OCI-LY7 (cell line): ENCODE measurements around the gene CCDC87. TPM values are rescaled to one million over a fixed set of nuclear protein-coding genes. Genes with fewer than 3 reads are reported as not detected.

Experiments used
- BruUV-seq: library from RNA; stranded (reverse); fragments of 400-500 nt; replicated peaks from 2 replicates; lab custom pipeline; 2021; lab: Mats Ljungman, UMichigan
- CTCF ChIA-PET: fragments of 300-600 bp; sonication (Branson Sonifier 250); formaldehyde crosslinking; loops from one replicate; lab custom pipeline; 2022; ENCODE audit warnings: antibody characterized with exemption; ENCODE audit not compliant: unreplicated experiment; lab: Charles Lee
- POLR2A ChIA-PET: fragments of 300-600 bp; sonication (Branson Sonifier 250); formaldehyde crosslinking; loops from one replicate; lab custom pipeline; 2022; ENCODE audit warnings: antibody characterized with exemption; lab: Charles Lee
- DNase-seq: peaks from one replicate; pipeline ENCODE4 v3.0.0-alpha.2; 2015; ENCODE audit warnings: low spot score
- H2AFZ ChIP-seq: fragments of 200-600 bp; sonication (generic), shearing (Covaris generic); 2 replicates; pipeline ENCODE4 v1.6.1; 2014; ENCODE audit warnings: mild to moderate bottlenecking, antibody characterized with exemption, low read length, moderate library complexity
- H3K27ac ChIP-seq: fragments of 200-600 bp; sonication (generic); 2 replicates; pipeline ENCODE4 v1.5.1; 2014; ENCODE audit warnings: mixed run types, low read depth, mild to moderate bottlenecking, moderate library complexity, low read length, inconsistent platforms; ENCODE audit not compliant: poor library complexity, severe bottlenecking
- H3K36me3 ChIP-seq: fragments of 200-600 bp; sonication (generic); 2 replicates; pipeline ENCODE4 v1.6.1; 2014; ENCODE audit warnings: mild to moderate bottlenecking, antibody characterized with exemption, low read length, moderate library complexity, mixed read lengths; ENCODE audit not compliant: insufficient read depth
- H3K4me1 ChIP-seq: fragments of 200-600 bp; sonication (generic); 2 replicates; pipeline ENCODE4 v1.5.1; 2014; ENCODE audit warnings: mild to moderate bottlenecking, low read length; ENCODE audit not compliant: insufficient read depth, poor library complexity, severe bottlenecking
- H3K4me2 ChIP-seq: fragments of 200-600 bp; sonication (generic); 2 replicates; pipeline ENCODE4 v1.6.1; 2014; ENCODE audit warnings: mild to moderate bottlenecking, low read length
- H3K4me3 ChIP-seq: fragments of 200-600 bp; sonication (generic); 2 replicates; pipeline ENCODE4 v1.5.1; 2014; ENCODE audit warnings: mild to moderate bottlenecking, low read depth, low read length; ENCODE audit not compliant: poor library complexity, severe bottlenecking
- H3K79me2 ChIP-seq: fragments of 200-600 bp; sonication (generic); 2 replicates; pipeline ENCODE4 v1.6.1; 2016; ENCODE audit warnings: low read depth, mild to moderate bottlenecking, low read length, moderate library complexity, mixed read lengths; ENCODE audit not compliant: insufficient read depth
- H3K9me2 ChIP-seq: fragments of 200-600 bp; sonication (generic); 2 replicates; pipeline ENCODE4 v1.6.1; 2016; ENCODE audit warnings: mild to moderate bottlenecking, low read length, mixed read lengths; ENCODE audit not compliant: insufficient read depth
- H3K9me3 ChIP-seq: fragments of 200-600 bp; sonication (generic); 2 replicates; pipeline ENCODE4 v1.6.1; 2014; ENCODE audit warnings: mild to moderate bottlenecking, mixed run types, low read length, mixed read lengths
- H4K20me1 ChIP-seq: fragments of 200-600 bp; sonication (generic); 2 replicates; pipeline ENCODE4 v1.6.1; 2014; ENCODE audit warnings: mild to moderate bottlenecking, antibody characterized with exemption, low read length, moderate library complexity, mixed read lengths; ENCODE audit not compliant: insufficient read depth
- CTCF ChIP-seq: fragments of 200-600 bp; sonication (generic); conservative IDR thresholded peaks from 2 replicates; pipeline ENCODE4 v1.5.1; 2014; ENCODE audit warnings: mild to moderate bottlenecking, antibody characterized with exemption, low read length, moderate library complexity, mixed read lengths
- EZH2phosphoT487 ChIP-seq: fragments of 200-600 bp; sonication (generic); IDR thresholded peaks from 2 replicates; pipeline ENCODE4 v1.6.1; 2018; ENCODE audit warnings: low read depth, borderline replicate concordance, mild to moderate bottlenecking, mixed run types, antibody characterized with exemption, low read length, moderate library complexity, mixed read lengths
- intact Hi-C: fragments of 100-400 bp; cut with micrococcal nuclease; formaldehyde crosslinking; loops from one replicate; pipeline ENCODE4 v1.10.0; 2022; ENCODE audit not compliant: unreplicated experiment
- total RNA-seq, 2 experiments: library from RNA; depleted of rRNA in 1 of 2; stranded (reverse); fragments of >200 nt in 1 of 2; shearing (Covaris generic) in 1 of 2; gene quantifications; 2 replicates each; pipeline ENCODE4 v1.2.3, GENCODE V29; 2014 to 2022

Gene CCDC87
- total RNA-seq, 2 experiments from 2014 or later = 0.13 to 0.36 TPM

DNA sequence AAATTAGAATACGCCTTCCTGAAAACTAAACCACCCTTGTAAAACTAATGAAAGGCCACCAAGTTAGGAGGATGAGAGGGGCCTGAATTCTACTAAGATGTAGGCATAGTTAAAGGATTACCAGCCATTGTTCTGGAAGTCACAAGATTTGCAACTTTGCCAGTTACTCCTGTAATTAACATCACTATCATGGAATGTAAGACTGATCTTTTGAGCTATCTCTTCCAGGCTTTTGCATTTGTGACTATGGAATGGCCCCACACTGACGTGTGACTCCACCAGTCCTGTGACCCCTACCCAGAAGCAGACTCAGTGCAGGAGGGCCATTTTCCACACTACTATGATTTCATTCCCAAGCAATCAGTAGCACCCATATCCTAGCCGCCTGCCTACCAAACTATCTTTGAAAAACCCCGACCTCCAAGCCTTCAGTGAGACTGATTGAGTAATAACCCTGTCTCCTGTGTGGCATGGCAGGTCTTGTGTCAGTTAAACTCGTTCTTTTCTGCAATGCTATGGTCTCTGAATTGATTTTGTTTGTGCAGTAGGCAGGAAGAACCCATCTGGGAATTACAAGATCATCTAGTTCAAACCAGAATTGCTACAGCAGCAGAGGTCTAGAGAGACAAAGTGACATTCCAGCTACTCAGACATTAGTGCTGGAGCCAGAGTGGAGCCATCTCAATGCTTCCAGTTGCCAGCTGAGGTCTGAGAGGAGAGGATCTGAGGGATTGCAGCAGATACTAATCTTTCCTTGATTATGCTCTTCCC lies 22.6 kb downstream of the CCDC87 start:
- no TSS peak for BruUV-seq
- TF ChIP-seq CTCF (no peak), EZH2phosphoT487 (no peak)
- Histone ChIP-seq H2AFZ (no peak overlapping the region), H3K4me3 (no peak overlapping the region), H3K4me1 (no peaks in the 10 kb centered on the region), H3K36me3 (no peaks in the 10 kb centered on the region), H4K20me1 (no peaks in the 10 kb centered on the region), H3K9me3 (no peaks in the 10 kb centered on the region), H3K4me2 (no peak overlapping the region), H3K27ac (no peak overlapping the region), H3K79me2 (no peaks in the 10 kb centered on the region), H3K9me2 (no peaks in the 10 kb centered on the region)
- no peak for DNase-seq
- intact Hi-C loops = no loop called here
- ChIA-PET CTCF (no interaction called here), POLR2A (interaction anchor here (0.7 kb wide), 1 partner anchor 16 kb away, joined by 3 read pairs; no protein-coding TSS in a partner anchor)

DNA sequence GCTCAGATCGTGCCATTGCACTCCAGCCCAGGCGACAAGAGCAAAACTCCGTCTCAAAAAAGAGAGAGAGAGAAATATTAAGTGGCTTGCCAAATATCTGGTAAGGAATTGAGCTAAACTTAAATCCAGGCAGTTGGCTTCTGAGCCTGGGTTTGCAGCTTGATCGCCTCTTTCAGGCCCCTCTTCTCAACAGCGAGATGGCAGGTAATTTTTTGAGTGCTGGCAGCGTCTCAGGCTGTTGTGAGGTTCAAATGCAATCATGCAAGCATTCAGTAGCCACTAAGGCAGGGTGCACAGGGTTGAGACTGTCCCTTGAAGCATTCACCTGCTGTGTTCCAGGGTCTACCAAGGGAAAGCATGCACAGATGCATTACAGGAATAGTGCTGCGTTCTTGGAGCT lies 23.8 kb downstream of the CCDC87 start:
- Histone ChIP-seq H3K9me2 (no peaks in the 10 kb centered on the region), H3K4me3 (no peak overlapping the region), H2AFZ (no peak overlapping the region), H3K9me3 (no peaks in the 10 kb centered on the region), H3K4me2 (no peak overlapping the region), H3K4me1 (no peaks in the 10 kb centered on the region), H3K27ac (no peak overlapping the region), H4K20me1 (no peaks in the 10 kb centered on the region), H3K36me3 (no peaks in the 10 kb centered on the region), H3K79me2 (no peaks in the 10 kb centered on the region)
- intact Hi-C loops = no loop called here
- ChIA-PET CTCF (no interaction called here), POLR2A (interaction anchor here (0.6 to 0.7 kb wide), 2 partner anchors 82 to 320 kb away, joined by 3 read pairs; no protein-coding TSS in a partner anchor)
- BruUV-seq = no TSS peak
- TF ChIP-seq CTCF (no peak), EZH2phosphoT487 (no peak)
- DNase-seq = no peak
